ENCODE data around the gene SARM1. TPM values are rescaled to one million over a fixed set of nuclear protein-coding genes. Genes with fewer than 3 reads are reported as not detected.

SARM1 gene
- total RNA-seq, 1 experiment from 2014 or later = 23.9 TPM

GRCh38 chr17:28372945-28373274 is 1.4 kb downstream of the SARM1 start:
- peaks cover 50% of the 10 kb centered on the region for H3K79me2 ChIP-seq (ENCODE audit: low read length)
- DNase-seq = peak; percentile 52
- no peaks in the 10 kb centered on the region for H3K9me2 ChIP-seq (replicated peaks; ENCODE audit: insufficient read depth, low read length)
- no peak overlapping the region for H2AFZ ChIP-seq (ENCODE audit: low read length)
- H3K4me3 ChIP-seq (ENCODE audit: low read length) = peak overlapping the region; percentile 89
- no peaks in the 10 kb centered on the region for H3K27me3 ChIP-seq (ENCODE audit: low read length)
- H3K36me3 ChIP-seq (ENCODE audit: insufficient read depth, low read length) = no peaks in the 10 kb centered on the region
- peak overlapping the region; percentile 98 for H3K4me2 ChIP-seq (ENCODE audit: low read depth, low read length, poor library complexity, severe bottlenecking)
- H3K9ac ChIP-seq (ENCODE audit: low read length) = peak overlapping the region; percentile 97
- H4K20me1 ChIP-seq (ENCODE audit: insufficient read depth, low read depth, low read length) = peaks cover 14% of the 10 kb centered on the region
- peaks cover 17% of the 10 kb centered on the region for H3K4me1 ChIP-seq (ENCODE audit: low read length)
- H3K27ac ChIP-seq (ENCODE audit: low read length) = peak overlapping the region; percentile 90; the same call in 1 of the 2 replicates
- no peaks in the 10 kb centered on the region for H3K9me3 ChIP-seq (ENCODE audit: low read length)

- no peaks in the 10 kb centered on the region for H3K4me1 ChIP-seq (ENCODE audit: low read length)
- no peaks in the 10 kb centered on the region for H3K9me2 ChIP-seq (replicated peaks; ENCODE audit: insufficient read depth, low read length)
- H3K4me3 ChIP-seq (ENCODE audit: low read length) = no peak overlapping the region
- no peak for DNase-seq
- H3K79me2 ChIP-seq (ENCODE audit: low read length) = peaks cover 48% of the 10 kb centered on the region
- H3K9ac ChIP-seq (ENCODE audit: low read length) = no peak overlapping the region
- H3K27me3 ChIP-seq (ENCODE audit: low read length) = no peaks in the 10 kb centered on the region
- H3K27ac ChIP-seq (ENCODE audit: low read length) = no peak overlapping the region
- no peak overlapping the region for H2AFZ ChIP-seq (ENCODE audit: low read length)
- H3K9me3 ChIP-seq (ENCODE audit: low read length) = no peaks in the 10 kb centered on the region
- H3K4me2 ChIP-seq (ENCODE audit: low read depth, low read length, poor library complexity, severe bottlenecking) = no peak overlapping the region
- H3K36me3 ChIP-seq (ENCODE audit: insufficient read depth, low read length) = peaks cover 12% of the 10 kb centered on the region; the same call in 1 of the 2 replicates
- H4K20me1 ChIP-seq (ENCODE audit: insufficient read depth, low read depth, low read length) = 0 out of 2 replicates have a peak, but pooled peaks cover 9% of the 10 kb centered on the region
These were observed 8.6 kb downstream of the SARM1 start for GRCh38 chr17:28379814-28380801.

GRCh38 chr17:28381141-28381825 is 9.8 kb downstream of the SARM1 start:
- H3K9ac ChIP-seq (ENCODE audit: low read length) = no peak overlapping the region
- H3K9me2 ChIP-seq (replicated peaks; ENCODE audit: insufficient read depth, low read length) = no peaks in the 10 kb centered on the region
- no peak overlapping the region for H3K4me2 ChIP-seq (ENCODE audit: low read depth, low read length, poor library complexity, severe bottlenecking)
- DNase-seq = no peak
- H3K79me2 ChIP-seq (ENCODE audit: low read length) = peaks cover 41% of the 10 kb centered on the region
- 0 out of 2 replicates have a peak, but pooled peaks cover 9% of the 10 kb centered on the region for H4K20me1 ChIP-seq (ENCODE audit: insufficient read depth, low read depth, low read length)
- no peak overlapping the region for H3K27ac ChIP-seq (ENCODE audit: low read length)
- no peak overlapping the region for H2AFZ ChIP-seq (ENCODE audit: low read length)
- H3K4me3 ChIP-seq (ENCODE audit: low read length) = no peak overlapping the region
- H3K4me1 ChIP-seq (ENCODE audit: low read length) = no peaks in the 10 kb centered on the region
- peaks cover 12% of the 10 kb centered on the region; the same call in 1 of the 2 replicates for H3K36me3 ChIP-seq (ENCODE audit: insufficient read depth, low read length)
- H3K9me3 ChIP-seq (ENCODE audit: low read length) = no peaks in the 10 kb centered on the region
- H3K27me3 ChIP-seq (ENCODE audit: low read length) = no peaks in the 10 kb centered on the region

DNA sequence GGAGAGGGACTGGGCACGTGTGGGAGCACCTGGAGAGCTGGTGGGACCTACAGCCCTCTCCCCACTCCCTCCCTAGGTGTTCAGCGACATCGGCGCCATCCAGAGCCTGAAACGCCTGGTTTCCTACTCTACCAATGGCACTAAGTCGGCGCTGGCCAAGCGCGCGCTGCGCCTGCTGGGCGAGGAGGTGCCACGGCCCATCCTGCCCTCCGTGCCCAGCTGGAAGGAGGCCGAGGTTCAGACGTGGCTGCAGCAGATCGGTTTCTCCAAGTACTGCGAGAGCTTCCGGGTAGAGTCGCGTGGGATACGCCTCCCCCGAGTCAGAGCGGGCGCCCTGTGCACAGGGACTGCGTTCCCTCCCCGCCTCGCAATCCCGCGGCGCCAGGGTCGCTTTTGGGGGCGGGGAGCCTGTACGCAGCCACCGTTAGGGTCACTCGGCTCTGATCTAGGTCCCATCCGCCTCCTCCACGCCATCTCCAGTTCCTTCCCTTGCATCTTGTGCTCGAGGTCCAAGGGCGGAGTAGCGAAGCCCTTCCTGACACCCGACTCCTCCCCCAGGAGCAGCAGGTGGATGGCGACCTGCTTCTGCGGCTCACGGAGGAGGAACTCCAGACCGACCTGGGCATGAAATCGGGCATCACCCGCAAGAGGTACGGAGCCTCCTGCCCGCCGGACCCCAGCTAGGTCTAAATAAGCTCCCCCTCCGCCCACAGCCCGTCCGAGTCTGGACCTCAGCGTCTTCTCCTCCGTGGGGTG is 13.0 kb downstream of the SARM1 start:
- no peak overlapping the region for H3K27ac ChIP-seq (ENCODE audit: low read length)
- no peak overlapping the region for H3K4me3 ChIP-seq (ENCODE audit: low read length)

DNA sequence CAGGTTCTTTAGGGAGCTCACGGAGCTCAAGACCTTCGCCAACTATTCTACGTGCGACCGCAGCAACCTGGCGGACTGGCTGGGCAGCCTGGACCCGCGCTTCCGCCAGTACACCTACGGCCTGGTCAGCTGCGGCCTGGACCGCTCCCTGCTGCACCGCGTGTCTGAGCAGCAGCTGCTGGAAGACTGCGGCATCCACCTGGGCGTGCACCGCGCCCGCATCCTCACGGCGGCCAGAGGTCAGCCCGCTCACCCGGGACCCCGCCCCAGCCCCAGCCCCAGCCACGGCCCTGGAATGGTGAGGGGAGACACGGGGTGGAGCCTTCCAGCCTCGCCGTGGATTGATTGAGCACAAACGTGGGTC is 13.5 kb downstream of the SARM1 start:
- peaks cover 10% of the 10 kb centered on the region; the same call in 1 of the 2 replicates for H3K36me3 ChIP-seq (ENCODE audit: insufficient read depth, low read length)
- H4K20me1 ChIP-seq (ENCODE audit: insufficient read depth, low read depth, low read length) = 0 out of 2 replicates have a peak, but pooled peaks cover 8% of the 10 kb centered on the region
- H3K9ac ChIP-seq (ENCODE audit: low read length) = no peak overlapping the region
- H3K9me3 ChIP-seq (ENCODE audit: low read length) = no peaks in the 10 kb centered on the region
- H3K4me2 ChIP-seq (ENCODE audit: low read depth, low read length, poor library complexity, severe bottlenecking) = no peak overlapping the region
- H3K4me1 ChIP-seq (ENCODE audit: low read length) = no peaks in the 10 kb centered on the region
- H3K4me3 ChIP-seq (ENCODE audit: low read length) = no peak overlapping the region
- no peak overlapping the region for H2AFZ ChIP-seq (ENCODE audit: low read length)
- peaks cover 14% of the 10 kb centered on the region for H3K79me2 ChIP-seq (ENCODE audit: low read length)
- H3K27me3 ChIP-seq (ENCODE audit: low read length) = no peaks in the 10 kb centered on the region
- no peak for DNase-seq
- H3K27ac ChIP-seq (ENCODE audit: low read length) = no peak overlapping the region
- no peaks in the 10 kb centered on the region for H3K9me2 ChIP-seq (replicated peaks; ENCODE audit: insufficient read depth, low read length)

More for the DNA sequence above, 13.0 kb downstream of the SARM1 start:
- H3K9me3 ChIP-seq (ENCODE audit: low read length) = no peaks in the 10 kb centered on the region
- no peaks in the 10 kb centered on the region for H3K4me1 ChIP-seq (ENCODE audit: low read length)
- no peak for DNase-seq
- no peaks in the 10 kb centered on the region for H3K9me2 ChIP-seq (replicated peaks; ENCODE audit: insufficient read depth, low read length)
- 0 out of 2 replicates have a peak, but pooled peaks cover 8% of the 10 kb centered on the region for H4K20me1 ChIP-seq (ENCODE audit: insufficient read depth, low read depth, low read length)
- peaks cover 14% of the 10 kb centered on the region; the same call in 1 of the 2 replicates for H3K36me3 ChIP-seq (ENCODE audit: insufficient read depth, low read length)
- no peaks in the 10 kb centered on the region for H3K27me3 ChIP-seq (ENCODE audit: low read length)
- H2AFZ ChIP-seq (ENCODE audit: low read length) = no peak overlapping the region
- no peak overlapping the region for H3K9ac ChIP-seq (ENCODE audit: low read length)
- H3K79me2 ChIP-seq (ENCODE audit: low read length) = peaks cover 19% of the 10 kb centered on the region
- no peak overlapping the region for H3K4me2 ChIP-seq (ENCODE audit: low read depth, low read length, poor library complexity, severe bottlenecking)

DNA sequence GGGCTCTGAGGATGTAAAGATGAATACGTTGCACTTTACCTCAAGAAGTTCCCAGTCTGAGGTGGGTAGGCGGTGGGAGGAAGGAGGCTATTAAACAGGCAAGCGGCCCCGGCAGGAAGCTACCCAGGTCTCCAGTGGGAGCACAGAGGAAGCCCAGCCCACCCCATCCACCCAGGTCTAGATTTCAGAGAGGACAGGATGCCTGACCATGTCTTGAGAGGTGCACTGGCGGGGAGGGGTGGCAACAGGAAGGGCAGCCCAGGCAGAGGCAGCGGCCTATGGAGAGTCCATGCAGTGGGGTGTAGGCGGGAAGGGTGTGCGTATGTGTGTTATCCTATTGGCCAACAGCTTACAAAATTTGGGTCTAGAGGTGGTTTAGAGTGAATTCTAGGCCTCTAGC is 13.9 kb downstream of the SARM1 start:
- Histone ChIP-seq H3K9me2 (replicated peaks; ENCODE audit: insufficient read depth, low read length) (no peaks in the 10 kb centered on the region), H2AFZ (ENCODE audit: low read length) (no peak overlapping the region), H3K9ac (ENCODE audit: low read length) (no peak overlapping the region), H3K27ac (ENCODE audit: low read length) (no peak overlapping the region), H3K9me3 (ENCODE audit: low read length) (no peaks in the 10 kb centered on the region), H3K4me3 (ENCODE audit: low read length) (no peak overlapping the region), H3K4me2 (ENCODE audit: low read depth, low read length, poor library complexity, severe bottlenecking) (no peak overlapping the region), H3K79me2 (ENCODE audit: low read length) (peaks cover 10% of the 10 kb centered on the region), H3K4me1 (ENCODE audit: low read length) (no peaks in the 10 kb centered on the region), H3K36me3 (ENCODE audit: insufficient read depth, low read length) (peaks cover 7% of the 10 kb centered on the region; the same call in 1 of the 2 replicates), H3K27me3 (ENCODE audit: low read length) (no peaks in the 10 kb centered on the region), H4K20me1 (ENCODE audit: insufficient read depth, low read depth, low read length) (0 out of 2 replicates have a peak, but pooled peaks cover 8% of the 10 kb centered on the region)
- no peak for DNase-seq

DNA sequence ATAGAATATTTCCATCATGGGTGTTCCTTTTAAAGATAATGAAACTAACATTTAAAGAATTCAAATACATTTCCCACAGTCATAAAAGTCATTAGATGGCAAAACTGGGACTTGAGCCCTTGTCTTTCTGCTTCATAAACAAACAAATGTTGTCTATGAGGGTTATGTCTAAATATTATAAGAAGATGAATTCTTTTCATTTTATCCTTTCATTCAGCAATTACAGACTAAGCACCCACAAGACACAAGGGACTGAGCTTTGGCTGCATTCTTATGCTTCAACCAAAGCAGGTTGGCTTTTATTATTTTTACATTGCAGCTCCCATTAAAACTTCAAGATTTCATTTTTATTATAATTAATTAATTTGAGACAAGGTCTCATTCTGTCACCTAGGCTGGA is 14.9 kb downstream of the SARM1 start:
- Histone ChIP-seq H4K20me1 (ENCODE audit: insufficient read depth, low read depth, low read length) (0 out of 2 replicates have a peak, but pooled peaks cover 8% of the 10 kb centered on the region), H3K9me2 (replicated peaks; ENCODE audit: insufficient read depth, low read length) (no peaks in the 10 kb centered on the region), H3K9me3 (ENCODE audit: low read length) (no peaks in the 10 kb centered on the region), H3K27me3 (ENCODE audit: low read length) (no peaks in the 10 kb centered on the region), H3K4me3 (ENCODE audit: low read length) (no peak overlapping the region), H3K9ac (ENCODE audit: low read length) (no peak overlapping the region), H3K27ac (ENCODE audit: low read length) (no peak overlapping the region), H3K4me2 (ENCODE audit: low read depth, low read length, poor library complexity, severe bottlenecking) (no peak overlapping the region), H3K36me3 (ENCODE audit: insufficient read depth, low read length) (peaks cover 13% of the 10 kb centered on the region; the same call in 1 of the 2 replicates), H2AFZ (ENCODE audit: low read length) (no peak overlapping the region), H3K79me2 (ENCODE audit: low read length) (peaks cover 3% of the 10 kb centered on the region; the same call in 1 of the 2 replicates), H3K4me1 (ENCODE audit: low read length) (no peaks in the 10 kb centered on the region)
- DNase-seq = no peak

Data from Karpas-422 (cell line).